ENCODE data around the gene MMP14.

Gene MMP14

GRCh38 chr14:22884076-22884737, 47.8 kb downstream of the MMP14 start:
- DNase-seq (ENCODE audit: low read depth in 2 of 2) = no peak

DNA sequence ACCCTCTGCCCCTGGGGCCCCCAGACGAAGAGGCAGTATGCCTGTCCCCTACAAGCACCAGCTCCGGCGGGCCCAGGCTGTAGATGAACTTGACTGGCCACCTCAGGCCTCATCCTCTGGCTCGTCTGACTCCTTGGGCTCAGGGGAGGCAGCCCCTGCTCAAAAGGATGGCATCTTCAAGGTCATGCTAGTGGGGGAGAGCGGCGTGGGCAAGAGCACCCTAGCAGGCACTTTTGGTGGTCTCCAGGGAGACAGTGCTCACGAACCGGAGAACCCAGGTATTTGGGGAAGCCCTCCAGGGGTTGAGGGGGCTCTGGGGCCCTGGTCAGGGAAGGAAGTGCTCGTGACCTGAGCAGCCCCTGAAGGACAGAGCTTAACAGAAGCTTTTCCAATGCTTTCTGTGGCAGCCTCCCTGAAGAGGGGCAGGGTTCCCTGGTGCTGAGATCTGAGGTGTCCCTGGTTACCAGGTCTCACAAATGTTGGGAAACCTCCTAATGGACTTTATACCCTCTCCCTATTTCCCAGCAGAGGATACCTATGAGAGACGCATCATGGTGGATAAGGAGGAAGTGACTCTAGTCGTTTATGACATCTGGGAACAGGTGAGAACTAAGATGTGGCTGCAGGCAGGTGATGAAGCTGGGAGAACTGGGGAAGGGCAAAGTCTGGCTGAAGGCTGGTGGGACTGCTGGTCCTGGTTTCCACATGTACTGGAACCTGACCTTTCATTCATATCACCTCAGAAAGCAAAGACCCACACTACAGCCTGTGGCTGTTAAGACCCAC, 48.5 kb downstream of the MMP14 start:
- no peak for DNase-seq (ENCODE audit: low read depth in 2 of 2)

DNA sequence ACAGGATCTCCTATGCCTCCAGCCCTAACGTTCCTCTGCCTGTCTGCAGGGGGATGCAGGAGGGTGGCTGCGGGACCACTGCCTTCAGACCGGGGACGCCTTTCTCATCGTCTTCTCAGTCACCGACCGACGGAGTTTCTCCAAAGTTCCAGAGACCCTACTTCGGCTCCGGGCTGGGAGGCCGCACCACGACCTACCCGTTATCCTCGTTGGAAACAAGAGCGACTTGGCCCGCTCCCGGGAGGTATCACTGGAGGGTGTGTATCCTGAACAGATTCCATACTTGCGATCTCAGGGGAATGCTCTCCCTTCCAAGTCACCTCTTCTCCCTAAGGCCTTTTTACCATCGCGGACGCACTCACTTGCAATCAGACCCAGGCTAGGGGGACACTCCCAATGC, 49.6 kb downstream of the MMP14 start:
- DNase-seq (ENCODE audit: low read depth in 2 of 2) = no peak

DNA sequence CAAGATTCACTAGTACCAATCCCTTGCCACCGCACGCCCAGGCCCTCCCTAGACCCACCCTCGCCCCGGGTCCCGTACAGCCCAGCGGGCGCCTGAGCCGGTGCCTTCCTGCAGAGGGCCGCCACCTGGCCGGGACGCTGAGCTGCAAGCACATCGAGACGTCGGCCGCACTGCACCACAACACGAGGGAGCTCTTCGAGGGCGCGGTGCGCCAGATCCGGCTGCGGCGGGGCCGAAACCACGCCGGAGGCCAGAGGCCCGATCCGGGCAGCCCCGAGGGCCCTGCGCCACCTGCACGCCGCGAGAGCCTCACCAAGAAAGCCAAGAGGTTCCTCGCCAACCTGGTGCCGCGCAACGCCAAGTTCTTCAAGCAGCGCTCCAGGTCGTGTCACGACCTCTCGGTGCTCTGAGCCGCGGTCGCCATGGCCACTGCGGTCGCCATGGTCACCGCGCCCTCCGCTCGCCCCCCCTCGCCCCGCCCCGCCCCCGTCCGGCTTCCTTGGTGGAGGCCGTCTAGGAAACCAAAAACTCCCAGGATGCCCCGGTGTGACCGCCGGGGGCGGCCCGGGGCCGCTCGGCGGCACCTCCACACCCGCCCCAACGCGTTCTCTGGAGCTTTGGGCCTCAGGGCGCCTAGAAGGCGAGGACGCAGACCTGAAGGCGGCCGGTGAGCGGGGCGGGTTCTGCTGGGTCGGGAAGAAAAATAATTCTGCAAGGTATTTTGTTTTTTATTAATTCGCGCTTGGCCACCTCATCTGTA, 50.3 kb downstream of the MMP14 start:
- peak; percentile 44 to 48 for DNase-seq (ENCODE audit: low read depth in 2 of 2)

- no peak for DNase-seq (ENCODE audit: low read depth in 2 of 2)
Measured at GRCh38 chr14:22887260-22887989, 51.0 kb downstream of the MMP14 start.

- peak; percentile 15 to 41 for DNase-seq (ENCODE audit: low read depth in 2 of 2)
Measured at GRCh38 chr14:22887990-22888378, 51.6 kb downstream of the MMP14 start.

DNA sequence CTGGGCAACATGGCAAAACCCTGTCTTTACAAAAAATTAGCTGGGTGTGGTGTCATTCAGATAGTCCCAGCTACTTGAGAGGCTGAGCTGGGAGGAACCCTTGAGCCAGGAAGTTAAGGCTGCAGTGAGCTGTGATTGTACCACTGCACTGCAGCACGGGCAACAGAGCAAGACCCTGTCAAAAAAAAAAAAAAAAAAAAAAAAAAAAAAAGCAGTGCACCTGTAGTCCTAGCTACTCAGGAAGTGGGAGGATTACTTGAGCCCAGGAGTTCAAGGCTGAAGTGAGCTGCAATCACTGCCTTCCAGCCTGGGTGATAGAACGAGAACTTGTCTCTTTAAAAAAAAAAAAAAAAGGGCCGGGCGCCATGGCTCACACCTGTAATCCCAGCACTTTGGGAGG, 52.3 kb downstream of the MMP14 start:
- no peak for DNase-seq (ENCODE audit: low read depth in 2 of 2)

- DNase-seq (ENCODE audit: low read depth in 2 of 2) = no peak
Measured at GRCh38 chr14:22890416-22890815, 54.0 kb downstream of the MMP14 start.

GRCh38 chr14:22892488-22892887, 56.1 kb downstream of the MMP14 start:
- no peak for DNase-seq (ENCODE audit: low read depth in 2 of 2)

- no peak for DNase-seq (ENCODE audit: low read depth in 2 of 2)
Measured at GRCh38 chr14:22893706-22894105, 57.3 kb downstream of the MMP14 start.

DNA sequence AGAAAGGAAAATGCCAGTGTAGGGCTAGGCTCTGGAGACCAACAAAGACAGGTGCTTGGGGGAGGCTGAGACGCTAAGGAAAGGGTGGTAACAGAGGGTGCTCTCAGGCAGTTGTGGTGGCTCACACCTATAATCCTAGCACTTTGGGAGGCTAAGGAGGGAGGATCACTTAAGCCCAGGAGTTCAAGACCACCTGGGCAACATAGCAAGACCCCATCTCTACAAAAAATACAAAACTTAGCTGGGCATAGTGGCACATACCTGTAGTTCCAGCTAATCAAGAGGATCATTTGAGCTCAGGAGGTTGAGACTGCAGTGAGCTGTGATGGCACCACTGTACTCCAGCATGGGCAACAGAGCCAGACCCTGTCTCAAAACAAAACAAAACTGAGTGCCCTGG, 59.0 kb downstream of the MMP14 start:
- DNase-seq (ENCODE audit: low read depth in 2 of 2) = no peak

GRCh38 chr14:22896356-22896755, 60.0 kb downstream of the MMP14 start:
- no peak for DNase-seq (ENCODE audit: low read depth in 2 of 2)

DNA sequence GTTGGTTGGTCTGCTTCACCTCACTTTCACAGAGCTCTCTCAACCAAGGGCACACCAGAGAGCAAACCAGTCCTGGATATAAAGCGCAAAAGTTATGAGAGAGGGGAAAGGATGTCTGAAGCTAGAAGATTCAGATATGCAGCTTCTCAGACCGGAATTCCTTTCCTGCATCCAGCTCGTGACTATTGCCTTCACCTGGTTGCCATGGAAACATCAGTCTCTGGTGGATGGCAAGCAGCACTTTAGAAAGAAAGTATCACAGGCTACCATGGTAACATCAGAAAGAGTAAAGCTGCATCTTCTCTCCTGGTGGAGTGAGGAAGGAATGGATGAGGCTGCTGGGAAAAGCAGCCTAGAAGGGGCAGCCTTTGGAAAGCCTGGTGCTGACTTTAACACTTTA, 60.4 kb downstream of the MMP14 start:
- no peak for DNase-seq (ENCODE audit: low read depth in 2 of 2)

DNA sequence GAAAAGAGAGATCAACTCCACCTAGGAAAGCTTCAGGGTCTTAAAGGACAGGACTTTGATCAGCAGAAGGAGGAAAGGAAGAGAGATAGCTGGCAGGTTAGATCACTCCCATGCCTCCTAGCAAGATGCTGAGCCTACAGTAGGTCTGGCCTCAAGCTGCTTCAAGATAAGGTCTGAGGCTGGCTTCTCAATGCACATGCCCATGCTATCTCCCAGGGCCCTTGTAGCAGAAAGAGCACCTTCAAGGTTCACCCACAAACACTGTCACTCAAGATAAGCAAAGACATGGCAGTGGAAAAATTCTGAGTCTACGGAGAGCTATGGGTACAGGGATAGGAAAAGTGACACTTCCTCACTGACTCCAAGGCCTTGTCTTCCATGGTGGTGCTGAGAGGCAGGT, 61.0 kb downstream of the MMP14 start:
- DNase-seq (ENCODE audit: low read depth in 2 of 2) = no peak

Measured in activated CD8-positive, alpha-beta memory T cell treated with anti-CD3 and anti-CD28 coated beads for 4 hours (primary cell).